HEK293 (cell line): ENCODE data around the gene DYNLT2.

Experiments used
- EGR2 ChIP-seq: fragments of 450-650 bp; formaldehyde crosslinking; IDR thresholded peaks from 2 replicates; pipeline ENCODE4 v1.5.1; 2016; ENCODE audit warnings: low read depth, missing biosample characterization, missing genetic modification characterization
- ZBTB20 ChIP-seq: fragments of 450-650 bp; formaldehyde crosslinking; IDR thresholded peaks from 2 replicates; pipeline ENCODE4 v1.5.1; 2016; ENCODE audit warnings: missing biosample characterization, missing genetic modification characterization
- ZNF664 ChIP-seq: fragments of 450-650 bp; formaldehyde crosslinking; IDR thresholded peaks from 2 replicates; pipeline ENCODE4 v1.5.1; 2016; ENCODE audit warnings: missing biosample characterization, missing genetic modification characterization
- ZXDB ChIP-seq: fragments of 450-650 bp; formaldehyde crosslinking; IDR thresholded peaks from 2 replicates; pipeline ENCODE4 v1.5.1; 2016; ENCODE audit warnings: missing biosample characterization, missing genetic modification characterization
- TF ChIP-seq, protein P1 (sequence below): fragments of 450-650 bp; formaldehyde crosslinking; IDR thresholded peaks from 2 replicates; pipeline ENCODE4 v1.5.1; 2016; ENCODE audit warnings: missing biosample characterization, missing genetic modification characterization

DNA sequence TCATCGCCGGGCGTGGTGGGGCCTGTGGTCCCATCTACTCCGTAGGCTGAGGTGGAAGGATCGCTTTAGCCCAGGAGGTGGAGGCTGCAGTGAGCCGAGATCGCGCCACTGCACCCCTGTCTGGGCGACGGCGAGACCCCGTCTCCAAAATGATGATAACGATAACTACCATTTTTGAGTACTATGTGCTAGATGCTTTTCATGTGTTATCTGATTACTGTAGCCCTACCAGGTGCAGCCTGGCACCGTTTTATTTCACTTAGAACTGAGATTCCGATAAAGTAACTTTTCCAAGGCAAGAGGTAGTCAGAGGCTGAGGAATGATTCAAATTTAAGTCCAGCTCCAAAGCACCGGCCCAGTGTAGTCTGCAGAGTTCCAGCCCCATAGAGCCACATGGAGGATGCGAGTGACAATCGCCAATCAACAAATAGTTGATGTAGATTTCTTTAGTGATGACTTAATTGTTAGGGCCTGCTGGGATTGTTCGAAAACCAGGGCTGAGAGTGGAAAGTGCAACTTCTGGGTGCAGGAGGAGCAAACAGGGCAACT is 777 bp upstream of the DYNLT2 start:
- no peak for TF ChIP-seq EGR2 (tag by site-specific recombination)
- TF ChIP-seq, protein P1, sequence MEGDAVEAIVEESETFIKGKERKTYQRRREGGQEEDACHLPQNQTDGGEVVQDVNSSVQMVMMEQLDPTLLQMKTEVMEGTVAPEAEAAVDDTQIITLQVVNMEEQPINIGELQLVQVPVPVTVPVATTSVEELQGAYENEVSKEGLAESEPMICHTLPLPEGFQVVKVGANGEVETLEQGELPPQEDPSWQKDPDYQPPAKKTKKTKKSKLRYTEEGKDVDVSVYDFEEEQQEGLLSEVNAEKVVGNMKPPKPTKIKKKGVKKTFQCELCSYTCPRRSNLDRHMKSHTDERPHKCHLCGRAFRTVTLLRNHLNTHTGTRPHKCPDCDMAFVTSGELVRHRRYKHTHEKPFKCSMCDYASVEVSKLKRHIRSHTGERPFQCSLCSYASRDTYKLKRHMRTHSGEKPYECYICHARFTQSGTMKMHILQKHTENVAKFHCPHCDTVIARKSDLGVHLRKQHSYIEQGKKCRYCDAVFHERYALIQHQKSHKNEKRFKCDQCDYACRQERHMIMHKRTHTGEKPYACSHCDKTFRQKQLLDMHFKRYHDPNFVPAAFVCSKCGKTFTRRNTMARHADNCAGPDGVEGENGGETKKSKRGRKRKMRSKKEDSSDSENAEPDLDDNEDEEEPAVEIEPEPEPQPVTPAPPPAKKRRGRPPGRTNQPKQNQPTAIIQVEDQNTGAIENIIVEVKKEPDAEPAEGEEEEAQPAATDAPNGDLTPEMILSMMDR (tag by site-specific recombination), result no peak
- peak; percentile 99 for TF ChIP-seq ZXDB (tag by site-specific recombination)
- TF ChIP-seq ZNF664 (tag by site-specific recombination), result no peak
- 0 out of 2 replicates have a peak, but pooled peaks have one; percentile 35 for TF ChIP-seq ZBTB20 (tag by site-specific recombination)
